Natural killer cell treated with Interleukin-12 subunit alpha and Interleukin-12 subunit beta and Interleukin-15 and Interleukin-18, amount 100 ng/mL, for 72 hours (primary cell): ENCODE measurements around the gene PTPRD. TPM values are rescaled to one million over a fixed set of nuclear protein-coding genes. Genes with fewer than 3 reads are reported as not detected.
A peak's percentile ranks its signal among the peaks of the same experiment; 100 is the strongest.

Source experiments
- ATAC-seq, 2 donors: fragments of 150-1000 bp; cut with Tn5 transposase in 1 of 2; sonication (Bioruptor Pico), chemical (Tn5 transposase) in 1 of 2; 2 replicates each; pipeline ENCODE4 v1.10.0; 2021
- DNase-seq: peaks from one replicate; pipeline ENCODE4 v3.0.0; 2022; ENCODE audit warnings: low spot score
- H3K27ac Mint-ChIP-seq, 2 donors: 1 replicate in 1 of 2; 2 replicates in 1 of 2; pipeline ENCODE4 v1.8.0; 2022; ENCODE audit warnings: mixed read lengths in 2 of 2, mild to moderate bottlenecking in 1 of 2, moderate library complexity in 1 of 2
- H3K27me3 Mint-ChIP-seq, 2 donors: 1 replicate in 1 of 2; 2 replicates in 1 of 2; pipeline ENCODE4 v1.8.0; 2022; ENCODE audit warnings: mixed read lengths in 2 of 2
- H3K36me3 Mint-ChIP-seq: one replicate; pipeline ENCODE4 v1.8.0; 2022; ENCODE audit warnings: mixed read lengths
- H3K4me1 Mint-ChIP-seq, 2 donors: 1 replicate in 1 of 2; 2 replicates in 1 of 2; pipeline ENCODE4 v1.8.0; 2022; ENCODE audit warnings: low read depth in 2 of 2, mixed read lengths in 2 of 2, mild to moderate bottlenecking in 1 of 2
- H3K4me3 Mint-ChIP-seq: one replicate; pipeline ENCODE4 v1.8.0; 2022; ENCODE audit warnings: mixed read lengths
- H3K9me3 Mint-ChIP-seq: 2 replicates; pipeline ENCODE4 v1.8.0; 2022; ENCODE audit warnings: mixed read lengths
- total RNA-seq, 2 donors: library from RNA; stranded (reverse); gene quantifications; one replicate each; pipeline ENCODE4 v1.2.3, GENCODE V29; 2022

PTPRD gene
- total RNA-seq, 2 donors from 2014 or later: 0.53 to 3.7 TPM

- no peaks in the 10 kb centered on the region for H3K9me3 Mint-ChIP-seq
- no peaks in the 10 kb centered on the region for H3K36me3 Mint-ChIP-seq
- no peaks in the 10 kb centered on the region for H3K4me1 Mint-ChIP-seq
- H3K27me3 Mint-ChIP-seq: no peaks in the 10 kb centered on the region
- no peak for DNase-seq
- ATAC-seq: no peak
- H3K4me3 Mint-ChIP-seq: no peak overlapping the region
- no peak overlapping the region for H3K27ac Mint-ChIP-seq
Measured at GRCh38 chr9:8489835-8490234, 2123.0 kb downstream of the PTPRD start.

GRCh38 chr9:8486095-8486494 lies 2126.7 kb downstream of the PTPRD start:
- no peaks in the 10 kb centered on the region for H3K36me3 Mint-ChIP-seq
- H3K4me1 Mint-ChIP-seq: no peaks in the 10 kb centered on the region
- ATAC-seq (no peak), DNase-seq (no peak)
- H3K27me3 Mint-ChIP-seq: no peaks in the 10 kb centered on the region
- no peak overlapping the region for H3K4me3 Mint-ChIP-seq
- H3K27ac Mint-ChIP-seq: no peak overlapping the region
- peaks cover 3% of the 10 kb centered on the region for H3K9me3 Mint-ChIP-seq

- Mint-ChIP-seq H3K27me3 (no peaks in the 10 kb centered on the region), H3K4me1 (no peaks in the 10 kb centered on the region), H3K27ac (no peak overlapping the region), H3K4me3 (no peak overlapping the region), H3K9me3 (peaks cover 3% of the 10 kb centered on the region), H3K36me3 (no peaks in the 10 kb centered on the region)
- ATAC-seq (no peak), DNase-seq (no peak)
Measured at GRCh38 chr9:8484597-8485191, 2128.1 kb downstream of the PTPRD start.

- H3K36me3 Mint-ChIP-seq: no peaks in the 10 kb centered on the region
- H3K27ac Mint-ChIP-seq: no peak overlapping the region
- H3K27me3 Mint-ChIP-seq: no peaks in the 10 kb centered on the region
- no peak for ATAC-seq
- H3K9me3 Mint-ChIP-seq: peaks cover 3% of the 10 kb centered on the region
- DNase-seq: no peak
- no peak overlapping the region for H3K4me3 Mint-ChIP-seq
- no peaks in the 10 kb centered on the region for H3K4me1 Mint-ChIP-seq
Measured at GRCh38 chr9:8477450-8477849, 2135.4 kb downstream of the PTPRD start.

- DNase-seq (no peak), ATAC-seq (no peak)
- Mint-ChIP-seq H3K27me3 (no peaks in the 10 kb centered on the region), H3K4me3 (no peak overlapping the region), H3K4me1 (no peaks in the 10 kb centered on the region), H3K9me3 (no peaks in the 10 kb centered on the region), H3K36me3 (no peaks in the 10 kb centered on the region), H3K27ac (no peak overlapping the region)
Measured at GRCh38 chr9:8474937-8475336, 2137.9 kb downstream of the PTPRD start.

GRCh38 chr9:8473244-8474020 lies 2139.4 kb downstream of the PTPRD start:
- H3K36me3 Mint-ChIP-seq: no peaks in the 10 kb centered on the region
- no peak overlapping the region for H3K4me3 Mint-ChIP-seq
- DNase-seq (no peak), ATAC-seq (no peak)
- H3K27ac Mint-ChIP-seq: no peak overlapping the region
- no peaks in the 10 kb centered on the region for H3K27me3 Mint-ChIP-seq
- H3K9me3 Mint-ChIP-seq: no peaks in the 10 kb centered on the region
- H3K4me1 Mint-ChIP-seq: peaks cover 0 to 1% of the 10 kb centered on the region in 2 donors

- H3K4me1 Mint-ChIP-seq: peaks cover 0 to 5% of the 10 kb centered on the region in 2 donors
- DNase-seq (no peak), ATAC-seq (peak; percentile 36 to 53)
- H3K36me3 Mint-ChIP-seq: no peaks in the 10 kb centered on the region
- H3K4me3 Mint-ChIP-seq: no peak overlapping the region
- H3K9me3 Mint-ChIP-seq: no peaks in the 10 kb centered on the region
- no peak overlapping the region for H3K27ac Mint-ChIP-seq
- H3K27me3 Mint-ChIP-seq: no peaks in the 10 kb centered on the region
Measured at GRCh38 chr9:8468045-8468637, 2144.7 kb downstream of the PTPRD start.

GRCh38 chr9:8457816-8458215 lies 2155.0 kb downstream of the PTPRD start:
- no peaks in the 10 kb centered on the region for H3K9me3 Mint-ChIP-seq
- ATAC-seq (no peak), DNase-seq (no peak)
- no peaks in the 10 kb centered on the region for H3K36me3 Mint-ChIP-seq
- H3K27me3 Mint-ChIP-seq: peaks cover 0 to 4% of the 10 kb centered on the region in 2 donors
- H3K27ac Mint-ChIP-seq: no peak overlapping the region
- H3K4me3 Mint-ChIP-seq: no peak overlapping the region
- no peaks in the 10 kb centered on the region for H3K4me1 Mint-ChIP-seq

- peaks cover 0 to 4% of the 10 kb centered on the region in 2 donors for H3K27me3 Mint-ChIP-seq
- no peak overlapping the region for H3K4me3 Mint-ChIP-seq
- H3K9me3 Mint-ChIP-seq: no peaks in the 10 kb centered on the region
- H3K4me1 Mint-ChIP-seq: no peaks in the 10 kb centered on the region
- ATAC-seq: no peak
- H3K27ac Mint-ChIP-seq: no peak overlapping the region
- DNase-seq: no peak
- no peaks in the 10 kb centered on the region for H3K36me3 Mint-ChIP-seq
Measured at GRCh38 chr9:8457055-8457454, 2155.7 kb downstream of the PTPRD start.

- ATAC-seq (no peak), DNase-seq (no peak)
- Mint-ChIP-seq H3K4me1 (no peaks in the 10 kb centered on the region), H3K27me3 (peaks cover 0 to 4% of the 10 kb centered on the region in 2 donors), H3K27ac (no peak overlapping the region), H3K36me3 (no peaks in the 10 kb centered on the region), H3K4me3 (no peak overlapping the region), H3K9me3 (no peaks in the 10 kb centered on the region)
Measured at GRCh38 chr9:8456344-8456743, 2156.5 kb downstream of the PTPRD start.

- Mint-ChIP-seq H3K27ac (no peak overlapping the region), H3K4me3 (no peak overlapping the region), H3K9me3 (no peaks in the 10 kb centered on the region), H3K27me3 (no peaks in the 10 kb centered on the region), H3K36me3 (no peaks in the 10 kb centered on the region), H3K4me1 (no peaks in the 10 kb centered on the region)
- no peak for DNase-seq
- ATAC-seq: no peak
Measured at GRCh38 chr9:8450810-8451545, 2161.8 kb downstream of the PTPRD start.

- Mint-ChIP-seq H3K27me3 (no peaks in the 10 kb centered on the region), H3K27ac (no peak overlapping the region), H3K4me3 (no peak overlapping the region), H3K9me3 (no peaks in the 10 kb centered on the region), H3K36me3 (no peaks in the 10 kb centered on the region), H3K4me1 (no peaks in the 10 kb centered on the region)
- ATAC-seq: no peak
- DNase-seq: no peak
Measured at GRCh38 chr9:8448226-8448625, 2164.6 kb downstream of the PTPRD start.

GRCh38 chr9:8447601-8448000 lies 2165.2 kb downstream of the PTPRD start:
- no peaks in the 10 kb centered on the region for H3K4me1 Mint-ChIP-seq
- no peaks in the 10 kb centered on the region for H3K27me3 Mint-ChIP-seq
- no peaks in the 10 kb centered on the region for H3K9me3 Mint-ChIP-seq
- no peaks in the 10 kb centered on the region for H3K36me3 Mint-ChIP-seq
- no peak overlapping the region for H3K27ac Mint-ChIP-seq
- DNase-seq: no peak
- no peak overlapping the region for H3K4me3 Mint-ChIP-seq
- ATAC-seq: no peak

- Mint-ChIP-seq H3K27ac (peak overlapping the region in 1 of 2 donors; percentile 75), H3K27me3 (peaks cover 0 to 2% of the 10 kb centered on the region in 2 donors), H3K36me3 (no peaks in the 10 kb centered on the region), H3K4me3 (no peak overlapping the region), H3K9me3 (peaks cover 4% of the 10 kb centered on the region), H3K4me1 (peaks cover 3 to 11% of the 10 kb centered on the region in 2 donors)
- ATAC-seq (no peak), DNase-seq (no peak)
Measured at GRCh38 chr9:8437876-8438275, 2174.9 kb downstream of the PTPRD start.
